ENCODE measurements around the gene ANKEF1. TPM values are rescaled to one million over a fixed set of nuclear protein-coding genes. Genes with fewer than 3 reads are reported as not detected.

Gene ANKEF1
- total RNA-seq, 3 donors from 2014 or later, result 3.6 to 13.1 (median 7.3) TPM

DNA sequence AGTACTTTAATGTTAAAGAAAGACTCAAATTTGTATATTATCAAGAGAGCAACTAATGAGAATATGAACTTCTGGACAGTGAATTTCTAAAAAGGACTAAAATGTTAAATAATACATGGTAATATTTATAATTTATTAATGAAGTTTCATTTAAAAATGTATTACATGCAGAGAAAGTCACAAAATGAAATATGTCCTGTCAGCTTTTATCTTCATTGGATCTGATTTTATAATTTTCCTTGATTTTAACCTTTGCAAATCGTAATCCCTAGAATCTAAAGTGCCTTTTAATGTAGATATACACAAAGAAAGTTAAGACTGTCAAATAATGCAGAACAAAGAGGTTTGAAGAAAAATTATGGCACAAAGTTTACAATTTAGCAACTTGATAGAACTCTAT lies 16.4 kb downstream of the ANKEF1 start:
- H3K27me3 ChIP-seq, result no peaks in the 10 kb centered on the region
- no peak for DNase-seq (ENCODE audit: low spot score in 2 of 2)
- TF ChIP-seq, protein P1, sequence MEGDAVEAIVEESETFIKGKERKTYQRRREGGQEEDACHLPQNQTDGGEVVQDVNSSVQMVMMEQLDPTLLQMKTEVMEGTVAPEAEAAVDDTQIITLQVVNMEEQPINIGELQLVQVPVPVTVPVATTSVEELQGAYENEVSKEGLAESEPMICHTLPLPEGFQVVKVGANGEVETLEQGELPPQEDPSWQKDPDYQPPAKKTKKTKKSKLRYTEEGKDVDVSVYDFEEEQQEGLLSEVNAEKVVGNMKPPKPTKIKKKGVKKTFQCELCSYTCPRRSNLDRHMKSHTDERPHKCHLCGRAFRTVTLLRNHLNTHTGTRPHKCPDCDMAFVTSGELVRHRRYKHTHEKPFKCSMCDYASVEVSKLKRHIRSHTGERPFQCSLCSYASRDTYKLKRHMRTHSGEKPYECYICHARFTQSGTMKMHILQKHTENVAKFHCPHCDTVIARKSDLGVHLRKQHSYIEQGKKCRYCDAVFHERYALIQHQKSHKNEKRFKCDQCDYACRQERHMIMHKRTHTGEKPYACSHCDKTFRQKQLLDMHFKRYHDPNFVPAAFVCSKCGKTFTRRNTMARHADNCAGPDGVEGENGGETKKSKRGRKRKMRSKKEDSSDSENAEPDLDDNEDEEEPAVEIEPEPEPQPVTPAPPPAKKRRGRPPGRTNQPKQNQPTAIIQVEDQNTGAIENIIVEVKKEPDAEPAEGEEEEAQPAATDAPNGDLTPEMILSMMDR (IDR thresholded peaks at IDR 0.05), result no peak
- TF ChIP-seq POLR2AphosphoS5 (IDR thresholded peaks at IDR 0.05), result no peak
- no peak for TF ChIP-seq POLR2A (IDR thresholded peaks at IDR 0.05)
- intact Hi-C loops (cut with DNase I; ENCODE audit: low total_unique reads), result no loop called here
- no peak overlapping the region for H3K27ac ChIP-seq
- H3K4me1 ChIP-seq, result no peaks in the 10 kb centered on the region
- H3K4me3 ChIP-seq, result no peak overlapping the region
- H3K9me3 ChIP-seq, result no peaks in the 10 kb centered on the region
- peaks cover 4% of the 10 kb centered on the region for H3K36me3 ChIP-seq

DNA sequence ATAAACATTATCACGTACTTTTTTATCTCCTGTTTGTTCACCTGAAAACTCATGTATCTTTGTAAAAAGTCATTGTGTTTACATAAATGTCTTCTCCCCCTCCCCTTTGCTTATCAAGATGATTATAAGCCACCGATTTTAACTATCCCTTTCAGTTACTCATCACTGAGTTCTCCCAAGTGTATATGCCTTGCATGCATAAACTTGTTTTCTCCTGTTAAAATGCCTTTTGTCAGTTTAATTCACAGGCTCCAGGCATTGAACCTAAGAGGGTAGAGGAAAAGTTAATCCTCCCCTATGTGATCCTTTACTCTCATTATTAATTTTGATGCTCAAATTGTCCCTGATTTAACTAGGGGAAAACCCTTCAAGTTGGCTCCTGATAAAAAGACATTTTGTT lies 24.2 kb downstream of the ANKEF1 start:
- no peaks in the 10 kb centered on the region for H3K4me1 ChIP-seq
- H3K9me3 ChIP-seq, result no peaks in the 10 kb centered on the region
- no peak for TF ChIP-seq POLR2A (IDR thresholded peaks at IDR 0.05)
- TF ChIP-seq, protein P1 (IDR thresholded peaks at IDR 0.05), result no peak
- no peak for TF ChIP-seq POLR2AphosphoS5 (IDR thresholded peaks at IDR 0.05)
- H3K27me3 ChIP-seq, result no peaks in the 10 kb centered on the region
- intact Hi-C loops (cut with DNase I; ENCODE audit: low total_unique reads), result no loop called here
- no peak overlapping the region for H3K27ac ChIP-seq
- no peaks in the 10 kb centered on the region for H3K36me3 ChIP-seq
- DNase-seq (ENCODE audit: low spot score in 2 of 2), result no peak
- H3K4me3 ChIP-seq, result no peak overlapping the region

DNA sequence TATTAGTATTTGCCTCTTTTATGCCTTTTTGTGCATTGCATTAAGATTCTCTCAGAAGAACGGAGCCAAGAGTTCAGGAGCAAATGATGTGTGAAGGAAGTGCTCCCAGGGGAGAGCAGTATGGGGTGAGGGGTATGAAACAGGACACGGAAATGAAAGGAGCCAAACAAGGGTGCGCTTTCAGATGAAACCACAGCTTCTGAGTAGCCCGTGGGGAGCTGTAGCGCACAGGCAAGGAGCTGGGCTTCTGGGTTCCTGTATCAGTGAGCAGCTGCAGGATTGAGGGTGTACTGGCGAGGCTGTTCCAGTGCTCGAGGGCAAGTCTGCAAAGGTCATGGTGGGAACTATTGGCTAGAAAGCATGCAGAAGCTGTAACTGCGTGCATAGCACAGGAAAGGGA lies 25.4 kb downstream of the ANKEF1 start:
- Histone ChIP-seq H3K36me3 (no peaks in the 10 kb centered on the region), H3K27me3 (no peaks in the 10 kb centered on the region), H3K4me1 (no peaks in the 10 kb centered on the region), H3K27ac (no peak overlapping the region), H3K4me3 (no peak overlapping the region), H3K9me3 (no peaks in the 10 kb centered on the region)
- intact Hi-C loops (cut with DNase I; ENCODE audit: low total_unique reads), result no loop called here
- DNase-seq (ENCODE audit: low spot score in 2 of 2), result no peak
- TF ChIP-seq, protein P1 (IDR thresholded peaks at IDR 0.05), result no peak
- TF ChIP-seq POLR2AphosphoS5 (IDR thresholded peaks at IDR 0.05), result no peak
- no peak for TF ChIP-seq POLR2A (IDR thresholded peaks at IDR 0.05)

DNA sequence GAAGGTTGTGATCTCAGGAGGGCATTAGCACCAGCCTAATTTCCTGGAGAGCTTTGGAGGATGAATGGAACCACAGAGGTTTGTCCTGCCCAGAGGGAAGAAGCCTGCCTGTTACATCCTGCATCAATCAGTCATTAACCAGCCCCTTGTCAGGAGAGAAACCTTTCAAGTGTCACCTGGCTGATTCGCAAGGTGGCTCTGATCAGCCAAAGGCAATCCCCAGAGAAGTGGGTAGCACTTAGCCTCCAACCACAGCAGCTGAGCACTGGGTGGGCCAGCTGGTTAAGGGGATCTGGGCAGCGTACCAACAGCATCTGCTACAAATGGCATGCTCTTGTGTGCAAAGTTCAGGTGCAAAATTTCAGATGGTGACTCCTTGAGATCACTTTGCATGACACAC lies 26.9 kb downstream of the ANKEF1 start:
- no peaks in the 10 kb centered on the region for H3K9me3 ChIP-seq

DNA sequence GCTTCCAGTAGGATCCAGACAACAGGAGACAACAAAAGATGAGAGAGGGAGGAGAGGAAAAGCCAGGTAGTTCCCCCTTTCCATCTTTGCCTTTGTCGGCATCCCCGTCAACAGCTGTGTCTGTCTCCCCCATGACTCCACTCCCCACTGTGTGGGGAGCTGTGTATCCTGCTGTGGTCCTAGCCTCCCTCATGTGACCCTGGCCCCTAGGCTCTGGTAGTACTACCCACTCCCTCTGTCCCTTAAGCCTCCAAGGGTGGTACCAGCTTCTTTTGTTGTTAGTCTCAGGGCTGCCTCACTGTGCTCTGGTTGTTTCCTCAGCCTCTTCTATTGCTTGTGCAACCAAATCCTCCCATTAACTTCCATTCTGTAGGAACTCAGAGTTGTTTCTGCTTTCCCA lies 28.7 kb downstream of the ANKEF1 start:
- intact Hi-C loops (cut with DNase I; ENCODE audit: low total_unique reads), result no loop called here
- H3K36me3 ChIP-seq, result no peaks in the 10 kb centered on the region
- no peaks in the 10 kb centered on the region for H3K4me1 ChIP-seq
- TF ChIP-seq, protein P1 (IDR thresholded peaks at IDR 0.05), result no peak
- no peak for TF ChIP-seq POLR2AphosphoS5 (IDR thresholded peaks at IDR 0.05)
- no peak for TF ChIP-seq POLR2A (IDR thresholded peaks at IDR 0.05)
- no peak overlapping the region for H3K27ac ChIP-seq
- no peaks in the 10 kb centered on the region for H3K27me3 ChIP-seq
- DNase-seq (ENCODE audit: low spot score in 2 of 2), result no peak
- H3K4me3 ChIP-seq, result no peak overlapping the region
- no peaks in the 10 kb centered on the region for H3K9me3 ChIP-seq

More for the DNA sequence above, 26.9 kb downstream of the ANKEF1 start:
- H3K4me1 ChIP-seq, result no peaks in the 10 kb centered on the region
- H3K36me3 ChIP-seq, result no peaks in the 10 kb centered on the region
- H3K27me3 ChIP-seq, result no peaks in the 10 kb centered on the region
- intact Hi-C loops (cut with DNase I; ENCODE audit: low total_unique reads), result no loop called here
- no peak for DNase-seq (ENCODE audit: low spot score in 2 of 2)
- H3K4me3 ChIP-seq, result no peak overlapping the region
- H3K27ac ChIP-seq, result no peak overlapping the region
- no peak for TF ChIP-seq POLR2A (IDR thresholded peaks at IDR 0.05)
- TF ChIP-seq, protein P1 (IDR thresholded peaks at IDR 0.05), result no peak
- no peak for TF ChIP-seq POLR2AphosphoS5 (IDR thresholded peaks at IDR 0.05)
